ENCODE results near the gene LRRC36. TPM values are rescaled to one million over a fixed set of nuclear protein-coding genes. Genes with fewer than 3 reads are reported as not detected.

Gene LRRC36
- total and polyA plus RNA-seq, 2 experiments from 2014 or later = 1.2 TPM; not detected in 1

GRCh38 chr16:67400901-67401300 is 74.3 kb downstream of the LRRC36 start:
- ATAC-seq = no peak
- DNase-seq (ENCODE audit: low spot score) = no peak

More at GRCh38 chr16:67400901-67401300, 74.3 kb downstream of the LRRC36 start:
- Mint-ChIP-seq H3K27me3 (ENCODE audit: insufficient read depth, low read depth, poor library complexity) (peaks cover 15% of the 10 kb centered on the region), H3K4me1 (peaks cover 28% of the 10 kb centered on the region), H3K27ac (no peak overlapping the region), H3K9me3 (no peaks in the 10 kb centered on the region), H3K4me3 (no peak overlapping the region; the same call in 2 of the 3 replicates), H3K36me3 (ENCODE audit: low read depth) (no peaks in the 10 kb centered on the region; the same call in 2 of the 3 replicates)
- Histone ChIP-seq H4K20me1 (replicated peaks; ENCODE audit: insufficient read depth) (no peaks in the 10 kb centered on the region), H3K4me3 (no peak overlapping the region), H3K4me2 (no peak overlapping the region), H3K27ac (ENCODE audit: low read depth) (no peak overlapping the region), H3K9me2 (ENCODE audit: insufficient read depth) (no peaks in the 10 kb centered on the region), H3K79me2 (replicated peaks; ENCODE audit: insufficient read depth) (no peaks in the 10 kb centered on the region), H3F3A (replicated peaks; ENCODE audit: low read depth) (0 out of 2 replicates have a peak, but pooled peaks cover 4% of the 10 kb centered on the region), H3K27me3 (ENCODE audit: insufficient read depth) (peaks cover 5% of the 10 kb centered on the region), H3K4me1 (ENCODE audit: insufficient read depth) (peaks cover 25% of the 10 kb centered on the region), H2AFZ (no peak overlapping the region), H3K36me3 (ENCODE audit: insufficient read depth) (no peaks in the 10 kb centered on the region)
- no peak for TF ChIP-seq CREB1 (CRISPR knock-in tag; IDR thresholded peaks at IDR 0.05; ENCODE audit: low read depth)
- no peak for TF ChIP-seq POLR2AphosphoS5 (IDR thresholded peaks at IDR 0.05; ENCODE audit: low read depth)
- no peak for TF ChIP-seq EZH2phosphoT487 (IDR thresholded peaks at IDR 0.05; ENCODE audit: unreplicated experiment)
- no peak for TF ChIP-seq REST (IDR thresholded peaks at IDR 0.05; ENCODE audit: unreplicated experiment)
- TF ChIP-seq ZNF462 (CRISPR knock-in tag; IDR thresholded peaks at IDR 0.05) = no peak
- no peak for TF ChIP-seq NANOG (IDR thresholded peaks at IDR 0.05; ENCODE audit: borderline replicate concordance)
- TF ChIP-seq ZNF331 (CRISPR knock-in tag; IDR thresholded peaks at IDR 0.05; ENCODE audit: low read depth) = no peak
- TF ChIP-seq EZH2 (IDR thresholded peaks at IDR 0.05; ENCODE audit: low read depth, unreplicated experiment) = no peak
- TF ChIP-seq STAT1 (IDR thresholded peaks at IDR 0.05; ENCODE audit: unreplicated experiment) = no peak
- no peak for TF ChIP-seq ZNF114 (CRISPR knock-in tag; IDR thresholded peaks at IDR 0.05)
- TF ChIP-seq ETS1 (IDR thresholded peaks at IDR 0.05) = no peak
- TF ChIP-seq JUNB (IDR thresholded peaks at IDR 0.05; ENCODE audit: unreplicated experiment) = no peak
- TF ChIP-seq, protein P1, sequence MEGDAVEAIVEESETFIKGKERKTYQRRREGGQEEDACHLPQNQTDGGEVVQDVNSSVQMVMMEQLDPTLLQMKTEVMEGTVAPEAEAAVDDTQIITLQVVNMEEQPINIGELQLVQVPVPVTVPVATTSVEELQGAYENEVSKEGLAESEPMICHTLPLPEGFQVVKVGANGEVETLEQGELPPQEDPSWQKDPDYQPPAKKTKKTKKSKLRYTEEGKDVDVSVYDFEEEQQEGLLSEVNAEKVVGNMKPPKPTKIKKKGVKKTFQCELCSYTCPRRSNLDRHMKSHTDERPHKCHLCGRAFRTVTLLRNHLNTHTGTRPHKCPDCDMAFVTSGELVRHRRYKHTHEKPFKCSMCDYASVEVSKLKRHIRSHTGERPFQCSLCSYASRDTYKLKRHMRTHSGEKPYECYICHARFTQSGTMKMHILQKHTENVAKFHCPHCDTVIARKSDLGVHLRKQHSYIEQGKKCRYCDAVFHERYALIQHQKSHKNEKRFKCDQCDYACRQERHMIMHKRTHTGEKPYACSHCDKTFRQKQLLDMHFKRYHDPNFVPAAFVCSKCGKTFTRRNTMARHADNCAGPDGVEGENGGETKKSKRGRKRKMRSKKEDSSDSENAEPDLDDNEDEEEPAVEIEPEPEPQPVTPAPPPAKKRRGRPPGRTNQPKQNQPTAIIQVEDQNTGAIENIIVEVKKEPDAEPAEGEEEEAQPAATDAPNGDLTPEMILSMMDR (conservative IDR thresholded peaks at IDR 0.05; ENCODE audit: low read depth in 2 of 2) = no peak
